Endometrium (tissue), 2 donors: Measurements from ENCODE around the gene CCM2.
"Not testable (repeated sequence)": the region's sequence is repeated elsewhere in the genome, so short reads cannot be mapped to it uniquely, and the experiment has no call there.

ENCODE experiments used
- FAIRE-seq: peaks from 2 replicates; lab custom pipeline; 2012; peaks lifted over from hg19 to GRCh38; lab: Jason Lieb, UNC
- donor health status: control.
- donor health status: control.

Gene CCM2

DNA sequence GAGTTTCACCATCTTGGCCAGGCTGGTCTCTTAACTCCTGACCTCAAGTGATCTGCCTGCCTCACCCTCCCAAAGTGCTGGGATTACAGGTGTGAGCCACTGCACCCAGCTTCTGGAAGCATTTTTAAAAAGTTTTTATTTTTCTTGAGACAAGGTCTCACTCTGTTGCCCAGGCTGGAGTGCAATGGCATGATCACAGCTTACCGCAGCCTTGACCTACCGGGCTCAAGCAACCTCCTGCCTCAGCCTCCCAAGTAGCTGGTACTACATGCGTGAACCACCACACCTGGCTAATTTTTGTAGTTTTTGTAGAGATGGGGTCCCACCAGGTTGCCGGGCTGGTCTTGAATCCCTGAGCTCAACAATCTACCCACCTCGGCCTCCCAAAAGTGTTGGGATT is 34.7 kb downstream of the CCM2 start:
- not testable (repeated sequence) for FAIRE-seq

DNA sequence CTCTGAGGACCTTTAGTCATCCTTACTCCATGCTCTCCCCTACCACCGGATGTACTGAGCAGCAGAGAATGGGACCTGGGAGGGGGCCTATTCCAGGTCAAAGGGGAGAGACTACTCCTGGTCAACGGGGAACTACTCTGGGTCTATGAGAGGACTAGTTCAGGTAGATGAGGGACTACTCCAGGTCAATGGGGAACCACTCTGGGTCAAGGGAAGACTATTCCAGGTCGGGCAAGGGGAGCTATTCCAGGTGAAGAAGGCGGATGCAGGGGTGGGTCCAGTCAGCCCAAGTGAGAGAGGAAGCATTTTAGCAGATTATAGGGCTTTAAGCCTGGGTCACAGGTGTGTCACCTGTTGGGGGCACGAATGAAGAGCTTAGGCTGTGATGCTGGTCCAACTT is 35.4 kb downstream of the CCM2 start:
- no peak for FAIRE-seq

DNA sequence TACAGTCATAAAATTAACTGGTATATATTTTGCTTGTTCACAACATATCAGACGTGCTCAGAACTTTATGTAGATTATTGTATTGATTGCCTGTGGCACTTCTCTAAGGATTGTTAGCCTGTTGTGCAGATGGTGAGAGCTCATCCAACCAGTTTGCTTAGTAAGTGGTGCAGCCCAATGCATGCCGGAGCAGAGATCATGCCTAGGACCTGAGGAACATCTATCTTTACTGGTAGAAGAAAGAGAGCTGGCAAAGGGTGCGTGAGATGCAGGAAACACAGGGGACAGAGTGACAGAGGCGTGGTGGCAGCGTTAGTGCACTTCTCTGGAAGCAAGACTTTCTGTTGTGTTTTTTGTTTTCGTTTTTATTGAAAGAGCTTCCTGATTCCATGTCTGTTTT is 35.9 kb downstream of the CCM2 start:
- no peak for FAIRE-seq

DNA sequence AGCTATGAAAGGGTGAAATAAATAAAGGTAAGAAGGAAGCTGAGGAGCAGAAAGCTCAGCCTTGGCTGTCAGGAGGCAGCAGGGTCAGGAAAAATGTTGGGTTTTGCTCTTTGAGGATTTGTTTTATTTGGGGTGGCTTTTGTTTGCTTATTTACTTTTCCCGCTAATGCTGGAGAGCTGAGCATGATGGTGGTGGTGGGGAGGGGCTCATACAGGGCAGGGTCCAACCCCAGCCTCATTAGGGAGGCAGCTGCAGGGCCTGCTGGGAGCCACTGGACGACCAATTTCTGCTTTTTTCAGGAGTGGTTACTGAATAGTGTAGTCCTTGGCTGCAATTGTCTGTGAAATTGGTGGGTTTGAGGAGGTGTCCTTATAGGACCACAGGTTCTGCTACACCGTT is 36.3 kb downstream of the CCM2 start:
- no peak for FAIRE-seq

DNA sequence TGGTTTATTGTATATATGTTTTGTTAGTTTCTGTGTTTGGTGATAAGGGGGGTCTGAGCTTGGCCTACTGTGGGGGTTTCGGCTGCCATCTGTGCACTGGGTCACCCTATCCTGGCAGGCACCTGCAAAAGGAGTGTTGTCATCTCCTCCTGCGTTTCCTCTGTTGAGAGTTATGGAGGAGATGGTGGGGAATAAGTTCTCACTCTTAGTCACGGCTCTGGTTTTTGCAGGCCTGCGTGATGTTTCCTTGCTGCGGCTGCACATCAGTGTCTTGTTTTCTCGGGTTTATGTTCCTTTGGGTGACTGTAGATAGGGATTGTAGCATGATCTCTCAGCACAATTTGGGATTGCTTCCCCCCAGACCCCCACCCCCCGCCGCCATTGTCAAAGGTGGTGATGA is 36.8 kb downstream of the CCM2 start:
- no peak for FAIRE-seq

DNA sequence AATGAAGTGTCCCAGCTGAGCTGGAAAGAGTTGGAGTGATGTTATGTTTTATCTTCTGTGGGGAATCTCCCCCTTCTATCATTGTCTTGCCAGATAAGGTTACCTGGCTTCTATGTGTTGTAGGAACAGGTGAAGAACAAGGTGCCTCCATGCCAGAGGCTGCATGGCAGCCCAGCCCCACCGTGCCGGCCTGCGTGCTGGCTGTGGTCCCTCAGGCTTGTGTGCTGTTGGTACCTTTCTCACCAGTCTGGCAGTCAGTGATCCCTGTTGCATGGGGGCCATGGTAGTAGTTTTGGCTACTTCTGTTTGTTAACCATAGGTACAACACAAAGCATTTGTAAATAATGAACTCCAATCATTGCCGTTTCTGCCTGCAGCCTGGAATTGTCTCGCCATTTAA is 37.9 kb downstream of the CCM2 start:
- no peak for FAIRE-seq

DNA sequence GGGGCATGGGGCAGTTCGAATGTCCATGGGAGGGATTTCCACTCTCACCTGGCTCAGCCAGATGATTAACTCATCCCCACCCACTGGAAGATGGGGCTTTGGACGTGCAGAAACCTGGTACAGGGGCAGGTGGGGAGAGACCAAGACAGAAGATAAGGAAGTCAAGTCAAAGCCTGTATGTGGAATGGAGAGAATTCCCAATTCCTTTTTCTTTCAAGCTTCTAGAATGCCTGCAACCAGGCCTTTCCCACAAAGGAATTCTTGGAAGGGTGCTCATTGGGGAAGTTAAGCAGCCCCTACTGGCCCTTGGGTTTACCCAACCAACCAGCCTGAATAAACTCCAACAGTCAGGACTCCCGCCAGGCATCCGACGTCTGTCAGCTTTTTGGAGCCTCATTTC is 39.1 kb downstream of the CCM2 start:
- FAIRE-seq, result no peak

DNA sequence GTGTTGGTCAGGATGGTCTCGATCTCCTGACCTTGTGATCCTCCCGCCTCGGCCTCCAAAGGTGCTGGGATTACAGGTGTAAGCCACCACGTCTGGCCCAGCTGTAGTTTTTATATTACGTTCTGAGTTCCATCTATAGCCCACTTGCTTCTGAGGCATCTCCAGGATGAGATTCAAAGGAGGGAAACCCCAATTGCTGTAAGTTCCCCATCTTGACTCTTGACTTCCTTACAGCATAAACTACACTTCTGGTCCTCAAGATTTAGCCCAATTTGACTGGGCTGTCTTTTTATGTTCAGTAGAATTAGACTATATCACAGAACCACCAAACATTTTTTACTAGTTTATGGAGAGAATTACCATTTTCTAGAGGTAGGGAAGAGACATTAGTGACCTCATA is 44.3 kb downstream of the CCM2 start:
- no peak for FAIRE-seq

DNA sequence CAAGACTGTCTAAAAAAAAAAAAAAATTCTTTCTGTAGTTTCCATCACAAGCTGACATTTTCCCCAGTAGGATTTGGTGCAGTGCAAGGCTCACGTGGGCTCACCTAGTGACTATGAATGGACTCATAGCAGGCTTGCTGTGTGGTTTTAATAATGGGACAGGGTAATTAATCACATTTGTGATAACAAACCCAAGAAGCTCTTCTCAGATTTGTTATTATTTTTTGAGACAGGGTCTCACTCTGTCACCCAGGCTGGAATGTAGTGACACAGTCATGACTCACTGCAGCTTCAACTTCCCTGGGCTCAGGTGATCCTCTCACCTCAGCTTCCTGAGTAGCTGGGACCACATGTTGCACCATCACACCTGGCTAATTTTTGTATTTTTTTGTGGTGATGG is 48.7 kb downstream of the CCM2 start:
- FAIRE-seq, result no peak

DNA sequence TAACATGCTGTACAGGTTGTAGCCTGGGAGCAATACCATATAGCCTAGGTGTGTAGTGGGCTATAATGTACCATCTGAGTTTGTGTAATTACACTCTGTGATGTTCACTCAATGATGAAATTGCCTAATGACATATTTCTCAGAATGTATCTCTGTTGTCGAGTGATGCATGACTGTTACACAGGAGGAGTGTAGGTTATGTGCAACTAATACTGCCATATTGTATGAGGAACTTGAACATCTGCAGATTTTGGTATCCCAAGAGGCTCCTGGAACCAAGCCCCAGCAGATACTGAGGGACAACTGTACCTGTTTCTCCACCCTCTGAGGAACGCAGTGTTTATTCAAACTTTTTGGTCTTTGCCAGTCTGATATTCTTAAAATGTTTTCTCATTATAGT is 50.2 kb downstream of the CCM2 start:
- no peak for FAIRE-seq

DNA sequence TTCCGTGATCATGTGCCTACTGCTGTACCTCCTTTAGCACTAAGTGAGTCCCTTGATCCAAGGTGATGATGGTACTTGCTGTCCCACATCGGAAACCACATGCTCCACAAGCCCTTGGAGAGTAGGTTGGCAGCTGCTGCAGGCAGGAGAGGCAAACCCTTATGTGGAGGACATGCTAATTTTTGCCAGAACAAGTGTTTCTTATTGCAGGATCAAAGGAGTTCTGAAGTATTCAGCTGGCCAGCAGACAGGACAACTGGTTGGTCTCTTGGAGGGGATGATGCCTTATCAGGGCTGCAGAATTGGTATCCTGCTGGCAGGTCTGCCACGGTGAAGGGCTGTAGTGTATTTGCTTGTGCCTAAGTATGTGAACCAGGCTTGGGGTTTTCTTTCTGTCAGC is 52.0 kb downstream of the CCM2 start:
- no peak for FAIRE-seq

DNA sequence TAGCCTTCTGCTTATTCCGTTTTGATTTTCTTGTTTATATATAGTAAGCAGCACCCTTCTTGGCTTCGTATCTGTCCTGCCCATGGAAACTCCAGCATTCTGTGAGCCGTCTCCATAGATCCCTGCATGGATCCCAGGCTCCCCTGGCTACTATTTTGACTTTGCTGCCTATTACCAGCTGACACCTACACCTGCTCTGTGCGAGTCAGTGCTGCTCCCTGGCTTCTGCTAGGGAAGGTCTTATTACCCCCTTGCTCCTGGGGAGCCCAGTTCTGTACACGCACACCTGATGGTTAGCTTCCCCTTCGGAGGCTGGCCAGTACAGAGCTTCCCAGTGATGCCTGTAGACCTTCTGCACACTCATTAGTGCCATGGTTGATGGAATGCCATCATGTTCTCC is 53.4 kb downstream of the CCM2 start:
- no peak for FAIRE-seq

DNA sequence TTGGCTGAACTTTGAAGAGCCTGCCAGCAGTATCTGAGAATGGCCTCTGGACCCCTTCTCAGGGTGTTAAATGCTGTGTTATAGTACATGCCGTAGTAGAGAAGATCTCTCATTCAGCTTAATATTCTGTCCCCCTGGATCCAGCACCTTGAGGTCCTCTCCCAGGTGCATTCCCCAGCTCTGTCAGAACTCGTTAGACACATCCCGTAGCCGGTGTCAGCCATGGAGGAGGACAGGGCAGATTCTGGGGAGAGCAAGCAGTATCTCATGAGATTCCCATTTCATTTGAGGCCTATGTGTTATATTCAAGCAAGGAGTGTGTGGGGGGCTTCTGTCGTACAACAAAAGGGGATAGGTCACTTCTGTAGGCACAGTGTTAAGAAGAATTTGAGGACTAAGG is 53.9 kb downstream of the CCM2 start:
- FAIRE-seq, result no peak

DNA sequence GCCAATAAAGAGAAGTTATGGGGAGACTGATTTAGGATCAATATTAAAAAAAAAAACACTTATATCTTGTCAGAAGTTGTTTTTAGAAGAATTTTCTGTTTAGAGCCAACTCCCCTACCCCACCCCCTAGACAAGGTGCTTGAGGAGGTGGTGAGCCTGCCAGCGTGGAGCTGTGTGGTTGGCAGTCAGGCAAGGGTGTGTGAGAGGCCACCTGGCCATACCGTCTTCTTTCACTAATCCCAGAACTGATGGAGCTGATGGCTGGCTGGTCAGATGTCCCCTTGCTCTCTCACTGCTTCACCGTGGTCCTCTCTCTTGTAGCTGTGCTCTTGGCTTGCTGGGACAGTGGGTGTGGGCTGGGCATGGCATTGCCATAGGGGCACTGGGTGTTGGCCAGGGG is 54.4 kb downstream of the CCM2 start:
- FAIRE-seq, result no peak

DNA sequence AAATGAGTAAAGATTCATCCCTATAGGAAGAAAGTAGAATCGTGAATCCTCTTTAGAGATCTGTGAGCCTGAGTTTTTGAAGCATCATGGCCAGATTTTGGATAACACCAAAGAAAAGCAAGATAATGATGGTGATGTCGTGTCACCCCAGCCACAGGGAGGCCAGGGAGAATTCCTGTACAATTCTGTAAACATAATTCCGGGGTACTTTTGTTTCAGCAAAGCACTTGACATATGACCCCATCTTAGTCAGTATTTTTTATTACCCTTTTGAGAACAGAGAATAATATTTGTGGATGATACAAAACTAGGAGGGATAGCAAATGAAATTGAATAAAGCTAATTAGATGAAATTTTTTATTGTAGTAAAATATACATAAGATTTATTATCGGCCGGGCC is 55.0 kb downstream of the CCM2 start:
- peak; percentile 35 for FAIRE-seq

DNA sequence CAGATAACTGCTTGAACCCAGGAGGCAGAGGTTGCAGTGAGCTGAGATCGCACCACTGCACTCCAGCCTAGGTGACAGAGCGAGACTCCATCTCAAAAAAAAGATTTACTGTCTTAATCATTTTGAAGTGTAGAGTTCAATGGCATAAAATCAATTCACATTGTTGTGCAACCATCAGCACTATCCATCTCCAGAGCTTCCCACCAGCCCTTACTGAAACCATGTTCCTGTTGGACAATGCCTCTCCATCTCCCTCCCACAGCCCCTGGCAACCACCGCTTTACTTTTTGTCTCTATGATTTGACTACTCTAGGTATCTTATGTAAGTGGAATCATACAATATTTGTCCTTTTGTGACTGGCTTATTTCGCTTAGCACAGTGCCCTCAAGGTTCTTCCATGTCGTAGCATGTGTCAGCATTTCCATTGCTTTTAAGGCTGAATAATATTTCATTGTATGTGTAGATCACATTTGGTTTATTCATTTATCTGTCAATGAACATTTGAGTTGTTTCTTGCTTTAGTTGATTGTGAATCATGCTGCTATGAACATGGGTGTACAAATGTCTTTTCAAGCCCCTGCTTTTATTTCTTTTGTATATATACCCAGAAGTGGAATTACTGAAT is 55.7 kb downstream of the CCM2 start:
- no peak for FAIRE-seq

DNA sequence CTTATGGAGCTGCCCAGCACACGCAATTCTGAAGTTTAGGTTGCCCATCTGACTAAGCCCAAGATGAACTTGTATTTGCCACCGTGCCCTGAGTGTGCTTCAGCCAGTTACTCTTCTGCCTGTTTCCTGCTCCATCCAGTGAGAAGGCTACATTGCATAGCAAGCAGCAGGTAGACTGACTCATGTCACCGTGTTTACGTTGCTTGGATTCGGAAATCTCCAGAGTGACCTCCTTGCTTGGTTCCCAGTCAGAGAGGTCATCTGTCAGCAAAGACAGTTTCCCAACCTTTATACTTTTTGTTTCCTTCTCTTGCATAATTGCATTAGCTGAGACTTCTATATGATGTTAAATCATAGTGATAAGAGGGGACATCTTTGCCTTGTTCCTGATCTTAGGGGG is 57.9 kb downstream of the CCM2 start:
- FAIRE-seq, result no peak

DNA sequence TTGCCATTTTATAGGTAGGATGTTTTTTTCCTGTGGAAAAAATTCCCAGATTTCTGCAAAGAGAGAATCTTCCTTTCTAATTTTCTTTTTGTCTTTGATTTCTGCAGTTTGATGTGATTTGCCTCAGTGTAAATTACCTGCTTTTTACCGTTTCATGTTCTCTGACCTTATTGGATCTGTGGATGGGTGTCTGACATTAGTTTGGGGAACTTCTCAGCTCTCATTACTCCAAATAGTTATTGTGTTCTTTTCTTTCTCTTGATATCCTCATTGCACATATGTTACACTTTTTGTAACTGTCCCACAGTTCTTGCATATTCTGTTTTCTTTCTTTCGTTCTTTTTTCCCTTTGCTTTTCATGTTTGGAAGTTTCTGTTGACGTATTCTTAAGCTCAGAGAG is 60.3 kb downstream of the CCM2 start:
- FAIRE-seq, result no peak

DNA sequence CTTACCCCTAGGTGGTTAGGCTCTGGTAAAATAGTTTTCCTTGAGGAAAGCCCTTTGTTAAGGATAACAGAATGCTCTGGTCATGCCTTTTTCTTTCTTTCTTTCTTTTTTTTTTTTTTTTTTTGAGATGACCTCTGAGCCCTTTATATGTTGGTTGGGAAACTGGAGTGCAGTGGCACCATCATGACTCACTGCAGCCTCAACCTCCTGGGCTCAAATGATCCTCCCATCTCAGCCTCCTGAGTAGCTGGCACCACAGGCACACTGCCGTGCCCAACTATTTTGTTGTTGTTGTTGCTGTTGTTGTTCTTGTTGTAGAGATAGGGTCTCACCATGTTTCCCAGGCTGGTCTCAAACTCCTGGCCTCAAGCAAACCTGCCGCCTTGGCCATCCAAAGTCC is 61.4 kb downstream of the CCM2 start:
- FAIRE-seq, result no peak

DNA sequence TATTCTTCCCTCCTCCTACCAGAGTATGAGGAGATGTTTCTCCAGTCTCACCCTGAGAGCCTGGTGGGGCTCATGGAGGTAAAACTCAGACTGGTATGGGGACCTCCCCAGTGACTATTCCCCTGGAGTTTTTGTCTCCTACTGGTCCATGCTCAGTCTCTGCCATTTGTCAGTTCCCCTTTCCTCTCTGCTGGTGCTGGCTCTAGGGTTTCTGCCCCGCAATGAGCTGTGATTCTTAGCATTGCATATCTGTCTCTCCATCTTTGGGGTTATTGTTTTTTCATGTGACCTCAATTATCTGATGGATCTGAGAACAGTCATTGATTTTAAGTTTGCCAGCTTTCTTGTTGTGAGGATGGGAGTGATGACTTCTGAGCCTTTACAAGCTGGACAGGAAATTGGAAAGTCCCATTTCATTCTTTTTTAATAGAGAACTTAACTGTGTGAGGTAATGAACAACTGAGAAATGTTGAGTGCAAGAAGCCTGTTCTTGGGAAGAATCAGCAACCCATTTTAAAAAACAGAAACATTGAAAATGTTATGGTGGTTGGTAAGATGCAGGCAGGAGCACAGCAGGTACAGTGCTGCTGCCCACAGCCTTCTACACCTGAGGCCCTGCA is 61.9 kb downstream of the CCM2 start:
- FAIRE-seq, result no peak

DNA sequence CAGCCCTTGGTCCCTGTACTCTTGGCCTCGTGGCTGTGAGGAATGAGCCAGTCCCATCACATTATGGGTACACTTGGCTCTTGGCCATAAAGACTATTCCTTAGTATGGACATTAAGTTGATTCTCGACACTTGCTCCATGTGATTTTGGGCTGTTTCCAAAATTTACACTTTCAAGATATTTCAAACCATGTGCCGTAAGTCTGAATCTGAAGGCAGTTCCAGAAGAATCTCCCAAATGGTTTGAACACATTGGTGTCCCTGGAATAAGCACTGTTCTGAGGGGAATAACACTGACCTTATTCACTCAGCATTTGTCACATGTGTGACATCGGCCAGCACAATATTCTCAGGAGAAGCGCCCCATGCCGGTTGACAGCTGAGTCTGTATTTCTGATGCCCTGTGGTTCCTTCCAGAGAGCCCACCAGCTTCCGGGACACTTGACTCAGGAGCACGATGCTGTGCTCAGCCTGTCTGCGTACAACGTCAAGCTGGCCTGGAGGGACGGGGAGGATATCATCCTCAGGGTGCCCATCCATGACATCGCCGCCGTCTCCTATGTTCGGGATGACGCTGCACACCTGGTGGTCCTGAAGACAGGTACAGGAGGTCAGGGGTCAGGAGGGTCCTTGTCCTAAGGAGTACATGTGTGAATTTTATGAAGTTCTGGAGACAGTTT is 64.2 kb downstream of the CCM2 start:
- FAIRE-seq, result no peak

DNA sequence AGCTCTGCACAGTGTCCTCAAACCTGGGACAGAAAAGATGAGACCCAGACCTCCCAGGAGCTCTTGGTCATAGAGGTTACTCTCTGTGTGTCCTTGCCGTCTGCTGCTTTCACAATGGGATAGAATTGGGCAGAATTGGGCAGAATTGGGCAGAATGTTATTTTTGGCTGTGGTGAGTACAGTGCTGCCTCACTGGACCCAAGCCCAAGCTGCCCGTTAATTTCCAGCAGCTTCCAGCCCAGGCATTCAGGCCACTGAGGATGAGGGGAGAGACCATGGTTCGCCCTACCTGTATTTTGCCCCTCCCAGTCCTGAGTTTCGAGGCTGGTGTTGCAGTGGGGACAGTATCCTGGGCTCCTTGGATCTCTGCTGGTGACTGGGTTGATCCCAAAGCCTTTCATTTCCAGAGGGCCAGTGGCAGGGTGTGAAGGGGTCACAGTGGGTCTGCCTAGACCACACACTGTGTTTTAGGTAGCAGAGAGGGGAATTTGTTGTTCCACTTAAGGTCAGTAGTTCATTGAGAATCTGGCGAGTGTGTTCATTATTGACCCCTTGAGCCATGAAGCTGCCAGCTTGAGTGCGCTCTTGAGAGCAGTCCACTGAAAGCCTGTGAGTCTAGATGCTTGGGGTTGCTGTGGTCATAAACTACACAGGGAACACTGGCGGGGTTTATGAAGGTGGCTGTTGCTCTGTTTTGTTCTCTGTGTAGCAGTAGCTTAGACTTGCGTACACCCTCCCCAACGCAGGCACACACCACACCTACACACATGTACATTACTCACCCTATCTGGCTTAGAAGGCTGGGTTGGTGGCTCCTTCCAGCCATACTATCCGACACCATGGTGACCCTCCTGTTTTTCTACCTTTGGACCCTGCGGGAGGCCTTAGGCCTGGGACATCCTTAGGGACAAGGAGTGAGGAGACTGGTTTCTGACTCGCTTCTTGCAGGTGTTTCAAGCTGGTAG is 65.3 kb downstream of the CCM2 start:
- FAIRE-seq, result no peak

DNA sequence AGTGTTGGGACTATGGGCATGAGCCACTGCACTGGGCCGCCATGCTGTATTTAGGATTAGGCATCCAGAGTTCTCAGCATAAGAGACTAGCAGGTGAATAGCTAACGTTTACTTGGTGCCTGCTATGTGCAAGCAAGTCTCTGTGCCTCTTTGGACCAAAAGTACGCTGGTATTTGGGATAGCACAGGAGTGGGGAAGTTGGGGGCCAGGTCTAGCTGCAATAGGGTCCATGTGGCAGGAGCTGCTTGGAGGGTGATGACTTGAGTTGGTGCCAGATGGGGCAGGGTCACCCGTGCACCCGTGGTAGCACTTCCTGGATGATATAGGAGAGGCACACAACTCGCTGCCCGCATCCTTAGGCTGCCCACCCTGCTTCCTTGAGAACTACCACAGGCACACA is 66.4 kb downstream of the CCM2 start:
- FAIRE-seq, result no peak
